ENCODE data around the gene CMIP.

DNA sequence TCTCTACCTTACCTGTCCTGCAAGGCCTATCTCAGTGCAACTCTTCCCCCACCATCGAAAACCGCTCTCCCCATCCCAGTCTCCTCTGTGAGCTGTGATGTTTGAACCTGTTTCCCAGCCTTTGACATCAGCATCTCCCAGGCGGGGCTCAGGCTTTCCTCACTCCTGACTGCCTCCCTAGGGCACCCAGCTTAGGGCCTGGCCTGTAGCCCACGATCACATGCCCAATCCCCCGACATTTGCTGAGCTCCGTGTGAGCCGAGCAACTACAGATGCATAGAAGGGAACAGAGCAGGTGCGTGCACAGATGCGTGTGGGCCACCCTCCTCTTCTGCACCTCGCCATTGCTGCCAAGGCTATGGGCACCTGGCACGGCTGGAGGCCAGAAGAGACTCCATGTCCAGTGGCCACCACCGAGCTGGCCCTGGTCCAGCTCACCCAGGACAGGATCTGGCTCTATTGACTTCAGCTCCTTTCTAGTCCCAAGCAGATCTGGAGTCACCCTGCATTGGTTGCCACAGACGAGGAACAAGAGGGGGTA lies 35.5 kb upstream of the CMIP start:
- no peak for TF ChIP-seq GATA2 (IDR thresholded peaks at IDR 0.05; ENCODE audit: low read depth, low read length)
- no peak for TF ChIP-seq GATA3 (IDR thresholded peaks at IDR 0.05; ENCODE audit: low read depth, low read length)

All from SH-SY5Y (cell line).